Gastrocnemius medialis (tissue), 4 donors: ENCODE measurements around the gene ACTBL2.

Experiments
- CTCF ChIP-seq, 5 experiments: fragments of 450-650 bp in 3 of 5; fragments of 200-600 bp in 2 of 5; sonication (generic) in 2 of 5; IDR thresholded peaks in 4 of 5; conservative IDR thresholded peaks in 1 of 5; 1 replicate in 4 of 5; 2 replicates in 1 of 5; pipeline ENCODE4 v1.5.1; 2016 to 2019; ENCODE audit warnings: antibody characterized with exemption in 5 of 5, mild to moderate bottlenecking in 3 of 5, moderate library complexity in 3 of 5
- POLR2A ChIP-seq, 2 donors: fragments of 450-650 bp; IDR thresholded peaks; one replicate each; pipeline ENCODE4 v1.6.1; 2017; ENCODE audit warnings: antibody characterized with exemption in 2 of 2, mild to moderate bottlenecking in 2 of 2, moderate library complexity in 2 of 2

GRCh38 chr5:57529864-57530263 is 47.3 kb upstream of the ACTBL2 start:
- TF ChIP-seq CTCF (IDR thresholded peaks at IDR 0.05 in 4 of 5, conservative IDR thresholded peaks at IDR 0.05 in 1 of 5) (no peak), POLR2A (IDR thresholded peaks at IDR 0.05) (no peak)
